Large intestine (tissue), 3 donors: ENCODE results near the gene TENT5A. TPM values are rescaled to one million over a fixed set of nuclear protein-coding genes. Genes with fewer than 3 reads are reported as not detected.
"Not testable (repeated sequence)": the region's sequence is repeated elsewhere in the genome, so short reads cannot be mapped to it uniquely, and the experiment has no call there.

Experiments used
- DNase-seq, 2 donors: peaks; one replicate each; pipeline versions ENCODE4 v3.0.0 to v3.0.0-alpha.2; 2013
- H3K27ac ChIP-seq: one replicate; pipeline ENCODE4 v1.5.1; 2013; ENCODE audit warnings: low read length
- H3K27me3 ChIP-seq: 2 replicates; pipeline ENCODE4 v1.6.1; 2013; ENCODE audit warnings: low read length; ENCODE audit not compliant: control insufficient read depth, insufficient read depth
- H3K36me3 ChIP-seq: 2 replicates; pipeline ENCODE4 v1.6.1; 2013; ENCODE audit warnings: low read length; ENCODE audit not compliant: control insufficient read depth, insufficient read depth
- H3K4me1 ChIP-seq: one replicate; pipeline ENCODE4 v1.6.1; 2013; ENCODE audit warnings: low read length; ENCODE audit not compliant: control insufficient read depth, insufficient read depth
- H3K4me3 ChIP-seq: one replicate; pipeline ENCODE4 v1.5.1; 2013; ENCODE audit warnings: low read length
- H3K9me3 ChIP-seq: one replicate; pipeline ENCODE4 v1.6.1; 2013; ENCODE audit warnings: mild to moderate bottlenecking, low read depth, low read length, moderate library complexity; ENCODE audit not compliant: control insufficient read depth
- WGBS: methylation state at CpG from one replicate; pipeline ENCODE4 v1.1.5; 2013; ENCODE audit warnings: low lambda C conversion rate; ENCODE audit not compliant: insufficient coverage; 5-methylcytosine and 5-hydroxymethylcytosine counted together
- polyA plus RNA-seq: library from polyadenylated mRNA; unstranded; fragments of 120-200 nt; gene quantifications from one replicate; pipeline ENCODE4 v1.2.1, GENCODE V29; 2013

Gene TENT5A
- polyA plus RNA-seq, 1 donor: 25.7 TPM

DNA sequence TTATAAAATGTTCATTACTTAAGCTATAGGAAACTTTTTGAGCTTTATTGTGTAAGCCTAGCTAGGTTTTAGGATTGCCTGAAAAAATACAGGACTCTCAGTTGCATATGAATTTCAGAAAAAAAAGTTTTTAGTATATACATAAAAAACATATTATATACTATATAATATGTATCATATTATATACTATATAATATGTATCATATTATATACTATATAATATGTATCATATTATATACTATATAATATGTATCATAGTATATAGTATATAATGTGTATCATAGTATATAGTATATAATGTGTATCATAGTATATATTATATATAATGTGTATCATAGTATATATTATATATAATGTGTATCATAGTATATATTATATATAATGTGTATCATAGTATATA is 11.9 kb downstream of the TENT5A start:
- H3K27me3 ChIP-seq, DNase-seq, H3K27ac ChIP-seq, H3K9me3 ChIP-seq, H3K4me3 ChIP-seq, H3K4me1 ChIP-seq, H3K36me3 ChIP-seq: not testable (repeated sequence)

DNA sequence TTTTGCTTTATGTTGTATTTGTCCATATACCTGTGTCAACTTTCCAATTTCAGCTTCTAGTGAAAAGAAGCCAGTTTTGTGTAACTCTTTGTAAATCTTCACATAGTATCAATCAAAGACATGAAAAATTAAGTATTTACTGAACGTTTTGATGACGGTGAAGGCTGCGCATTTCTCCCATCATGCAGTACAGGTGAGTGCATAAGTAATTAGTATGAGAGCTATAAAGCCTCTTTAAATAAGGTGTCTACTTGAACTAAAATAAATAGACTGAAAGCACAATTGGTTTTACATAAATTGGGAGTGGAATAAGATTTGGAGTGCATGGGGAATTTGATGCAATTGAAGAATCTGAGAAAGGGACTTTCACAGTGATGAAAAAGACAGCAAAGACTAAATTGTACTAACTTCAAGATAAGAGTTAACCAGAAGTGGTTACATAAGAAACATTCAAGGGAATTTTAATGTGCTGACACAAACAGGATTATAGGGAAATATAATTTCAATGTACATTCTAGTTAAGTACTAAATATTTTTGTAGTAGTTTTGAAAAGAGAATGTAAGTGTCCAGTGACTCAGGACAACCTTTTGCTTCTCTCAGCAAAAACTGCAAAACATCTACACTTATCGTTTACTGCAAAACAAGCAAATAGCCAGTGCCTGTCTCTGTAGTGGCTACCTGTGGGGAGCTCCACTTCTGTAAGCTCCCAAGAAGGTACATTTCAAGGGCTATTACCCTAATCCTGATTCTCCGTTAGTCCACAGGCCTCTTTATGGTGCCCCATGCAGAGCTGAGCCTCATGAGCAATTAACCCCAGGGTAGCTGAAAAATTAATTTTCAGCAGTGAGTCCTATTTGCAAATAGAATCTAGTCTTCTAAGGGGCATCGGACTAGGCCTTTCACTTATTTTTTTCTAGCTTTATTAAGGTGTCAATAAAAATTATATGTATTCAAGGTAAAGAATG is 13.0 kb downstream of the TENT5A start:
- DNase-seq: no peak
- Histone ChIP-seq H3K4me3 (no peak overlapping the region), H3K9me3 (peaks cover 3% of the 10 kb centered on the region), H3K4me1 (no peaks in the 10 kb centered on the region), H3K27ac (no peak overlapping the region), H3K27me3 (no peaks in the 10 kb centered on the region), H3K36me3 (no peaks in the 10 kb centered on the region)
- WGBS: 80% methylated on average over 2 of the region's 6 CpGs

DNA sequence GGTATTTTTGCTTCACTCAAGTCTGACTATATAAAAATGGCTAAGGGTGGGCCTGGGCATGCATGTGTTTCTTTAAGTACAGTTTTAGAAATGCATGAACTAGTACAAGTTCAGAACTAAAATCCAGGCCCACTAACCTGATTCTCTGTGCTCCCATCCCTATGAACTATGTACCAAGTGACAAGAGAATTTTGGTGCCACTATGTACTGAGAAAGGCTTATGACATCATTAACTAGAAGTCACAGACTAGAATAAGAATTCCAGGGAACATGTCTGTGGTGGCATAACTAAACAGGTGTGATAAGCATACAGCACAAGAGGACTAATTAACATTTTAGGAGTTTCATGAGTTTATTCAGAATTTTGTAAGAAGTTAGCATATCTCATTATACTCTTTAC is 16.1 kb downstream of the TENT5A start:
- DNase-seq: no peak
- H3K4me3 ChIP-seq: no peak overlapping the region
- H3K27me3 ChIP-seq: no peaks in the 10 kb centered on the region
- no peaks in the 10 kb centered on the region for H3K36me3 ChIP-seq
- no peaks in the 10 kb centered on the region for H3K4me1 ChIP-seq
- H3K27ac ChIP-seq: no peak overlapping the region
- H3K9me3 ChIP-seq: peaks cover 3% of the 10 kb centered on the region

DNA sequence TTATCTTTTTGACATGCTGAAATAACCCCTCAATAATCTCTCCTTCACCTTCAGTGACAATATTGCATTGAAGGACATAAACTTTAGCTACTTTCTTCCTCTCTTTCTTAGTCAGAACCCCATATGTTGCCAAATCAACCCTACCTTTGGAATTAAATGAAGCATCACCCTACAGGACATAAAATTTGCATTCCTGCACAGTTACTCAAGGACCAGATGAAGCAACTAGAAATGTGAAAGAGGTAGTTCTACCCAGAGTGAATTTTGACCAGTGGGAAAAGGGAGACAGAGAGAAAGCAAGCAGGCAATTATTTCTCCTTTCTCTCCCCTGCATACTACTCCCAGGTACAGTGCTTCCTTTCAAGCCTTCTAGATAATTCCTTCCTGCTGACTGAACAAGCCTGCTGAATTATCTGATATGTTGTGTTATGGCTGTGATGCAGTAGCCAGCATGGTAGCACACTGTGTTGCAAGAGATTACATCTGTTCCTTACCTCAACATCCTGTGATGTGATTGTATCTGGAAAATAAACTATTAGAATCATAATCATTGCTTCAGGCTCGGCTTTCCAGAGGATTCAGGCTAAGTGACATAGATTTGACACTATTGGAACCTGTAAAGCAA is 16.6 kb downstream of the TENT5A start:
- DNase-seq: no peak
- H3K4me3 ChIP-seq: no peak overlapping the region
- H3K4me1 ChIP-seq: no peaks in the 10 kb centered on the region
- no peak overlapping the region for H3K27ac ChIP-seq
- no peaks in the 10 kb centered on the region for H3K27me3 ChIP-seq
- no CpG with 5 or more reads among the region's 1 CpG for WGBS
- H3K9me3 ChIP-seq: peaks cover 3% of the 10 kb centered on the region
- H3K36me3 ChIP-seq: no peaks in the 10 kb centered on the region

DNA sequence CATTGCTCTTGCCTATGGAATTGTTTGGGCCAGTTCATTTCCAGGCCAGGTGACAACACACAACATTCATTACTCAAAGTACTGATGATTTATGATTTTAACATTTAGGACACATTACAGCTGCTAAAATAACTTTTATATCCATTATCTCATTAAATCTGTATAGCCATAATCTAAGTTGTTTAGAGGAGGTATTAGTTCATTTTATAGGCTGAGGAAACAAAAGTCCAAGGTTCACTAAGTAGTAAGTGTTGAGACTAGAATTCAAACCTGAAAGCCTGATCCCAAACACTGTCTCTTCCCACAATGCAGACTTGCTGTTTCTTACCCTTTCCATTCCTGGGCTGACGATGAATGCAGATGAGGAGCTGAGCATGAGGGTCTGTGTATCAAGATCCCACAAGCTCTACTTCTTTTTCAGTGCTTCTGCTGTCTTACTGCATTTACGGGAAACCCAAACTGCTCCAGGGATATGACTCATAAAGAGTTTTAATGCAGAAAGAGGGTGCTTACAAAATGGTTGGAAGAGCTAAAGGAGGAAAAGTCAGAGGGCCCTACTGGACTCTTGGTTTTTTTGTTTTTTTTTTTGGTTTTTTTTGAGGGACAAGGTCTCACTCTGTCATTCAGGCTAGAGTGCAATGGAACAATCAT is 17.9 kb downstream of the TENT5A start:
- WGBS: 100% methylated on average over 1 of the region's 2 CpGs
- Histone ChIP-seq H3K27ac (no peak overlapping the region), H3K27me3 (no peaks in the 10 kb centered on the region), H3K4me1 (no peaks in the 10 kb centered on the region), H3K36me3 (no peaks in the 10 kb centered on the region), H3K4me3 (no peak overlapping the region), H3K9me3 (peaks cover 3% of the 10 kb centered on the region)
- DNase-seq: no peak

DNA sequence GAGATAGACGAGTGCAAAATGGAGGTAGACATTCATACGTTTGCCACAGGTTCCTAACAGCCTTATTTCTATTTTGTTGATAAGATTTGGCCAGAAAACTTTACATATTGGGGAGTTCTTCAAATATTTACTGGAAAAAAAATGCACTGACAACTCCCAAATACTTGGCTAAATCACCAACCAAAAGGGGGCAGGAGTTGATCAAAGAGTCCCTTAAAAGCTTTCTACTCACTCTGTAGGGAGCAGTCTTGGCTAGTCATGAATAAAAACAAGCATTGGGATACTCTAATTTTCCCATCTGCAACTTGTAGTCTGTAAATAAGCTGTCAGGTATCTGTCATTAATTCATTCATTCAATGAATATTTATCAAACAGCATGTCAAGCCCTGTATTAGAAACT is 18.4 kb downstream of the TENT5A start:
- Histone ChIP-seq H3K27me3 (no peaks in the 10 kb centered on the region), H3K36me3 (no peaks in the 10 kb centered on the region), H3K27ac (no peak overlapping the region), H3K4me3 (no peak overlapping the region), H3K4me1 (no peaks in the 10 kb centered on the region), H3K9me3 (peaks cover 3% of the 10 kb centered on the region)
- DNase-seq: no peak
- WGBS: no CpG with 5 or more reads among the region's 2 CpGs

DNA sequence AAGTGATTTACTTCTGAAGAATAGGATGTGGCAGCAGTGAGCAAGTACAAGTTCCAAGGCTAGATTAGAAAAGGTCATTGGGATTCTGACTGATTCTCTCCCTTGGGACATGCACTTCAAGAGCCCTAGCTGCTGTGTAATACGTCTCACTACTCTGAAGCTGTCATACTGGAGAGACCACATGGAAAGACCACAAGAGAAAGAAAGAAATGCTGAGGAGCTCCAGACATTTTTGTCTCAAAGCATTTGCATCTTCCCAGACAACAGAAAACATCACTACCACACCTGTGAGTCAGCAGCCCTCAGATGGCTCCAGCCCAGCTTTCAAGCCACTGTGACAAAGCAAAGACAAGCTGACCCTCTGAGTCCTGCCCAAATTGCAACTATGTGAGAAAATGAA is 20.7 kb downstream of the TENT5A start:
- WGBS: no CpG with 5 or more reads among the region's 1 CpG
- H3K9me3 ChIP-seq: peaks cover 3% of the 10 kb centered on the region
- no peaks in the 10 kb centered on the region for H3K36me3 ChIP-seq
- H3K27ac ChIP-seq: no peak overlapping the region
- H3K4me3 ChIP-seq: no peak overlapping the region
- no peak for DNase-seq
- no peaks in the 10 kb centered on the region for H3K4me1 ChIP-seq
- no peaks in the 10 kb centered on the region for H3K27me3 ChIP-seq

DNA sequence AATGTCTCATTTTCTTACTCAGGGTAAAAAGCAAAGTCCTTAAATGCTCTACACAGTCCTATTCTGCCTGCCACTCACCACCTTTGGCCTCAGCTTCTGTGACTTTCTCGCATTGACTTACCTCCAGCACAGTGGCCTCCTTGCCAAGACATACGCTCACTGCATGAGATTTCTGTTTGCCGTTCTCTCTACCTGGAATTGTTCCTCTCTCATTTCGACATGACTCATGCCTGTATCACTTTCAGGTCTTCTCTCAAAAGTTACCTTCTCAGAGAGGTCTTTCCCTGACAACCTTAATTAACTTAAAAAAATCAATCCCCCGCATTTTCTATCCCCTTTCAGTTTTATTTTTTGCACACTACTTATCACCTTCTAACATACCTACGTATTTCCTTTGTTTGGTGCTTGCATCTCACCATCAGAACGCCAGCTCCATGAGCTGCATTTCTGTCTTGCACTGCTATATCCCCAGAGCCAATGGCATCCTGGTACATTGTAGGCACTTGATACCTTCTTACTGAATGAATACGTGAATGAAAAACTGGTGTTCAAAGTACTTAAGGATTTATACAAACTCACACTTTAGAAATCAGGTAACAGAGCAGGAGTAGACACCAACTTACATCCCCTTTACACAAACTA is 24.5 kb downstream of the TENT5A start:
- DNase-seq: no peak
- Histone ChIP-seq H3K4me1 (no peaks in the 10 kb centered on the region), H3K4me3 (no peak overlapping the region), H3K27me3 (no peaks in the 10 kb centered on the region), H3K27ac (no peak overlapping the region), H3K36me3 (no peaks in the 10 kb centered on the region), H3K9me3 (no peaks in the 10 kb centered on the region)
- 100% methylated on average over 4 of the region's 8 CpGs for WGBS

DNA sequence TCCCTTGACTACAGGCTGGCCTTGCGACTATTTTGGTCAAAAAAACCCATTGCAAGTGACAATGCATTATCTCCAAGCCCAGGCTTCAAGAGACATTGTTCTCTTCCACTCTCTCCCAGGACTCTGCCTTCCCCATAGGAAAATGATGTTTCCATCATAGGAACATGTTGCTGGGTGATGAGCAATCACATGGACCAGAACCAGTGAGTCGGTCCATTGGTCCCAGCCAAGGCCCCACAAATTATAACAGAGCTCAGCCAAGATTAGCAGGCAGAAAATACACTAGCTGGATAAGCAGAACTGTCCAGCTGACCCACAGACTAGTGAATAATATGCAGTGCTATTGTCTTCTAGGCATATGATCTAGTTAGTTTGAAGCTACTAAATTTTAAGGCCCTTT is 27.4 kb downstream of the TENT5A start:
- Histone ChIP-seq H3K27ac (no peak overlapping the region), H3K27me3 (no peaks in the 10 kb centered on the region), H3K4me3 (no peak overlapping the region), H3K4me1 (no peaks in the 10 kb centered on the region), H3K36me3 (no peaks in the 10 kb centered on the region), H3K9me3 (no peaks in the 10 kb centered on the region)
- WGBS: no CpG with 5 or more reads among the region's 2 CpGs
- no peak for DNase-seq

DNA sequence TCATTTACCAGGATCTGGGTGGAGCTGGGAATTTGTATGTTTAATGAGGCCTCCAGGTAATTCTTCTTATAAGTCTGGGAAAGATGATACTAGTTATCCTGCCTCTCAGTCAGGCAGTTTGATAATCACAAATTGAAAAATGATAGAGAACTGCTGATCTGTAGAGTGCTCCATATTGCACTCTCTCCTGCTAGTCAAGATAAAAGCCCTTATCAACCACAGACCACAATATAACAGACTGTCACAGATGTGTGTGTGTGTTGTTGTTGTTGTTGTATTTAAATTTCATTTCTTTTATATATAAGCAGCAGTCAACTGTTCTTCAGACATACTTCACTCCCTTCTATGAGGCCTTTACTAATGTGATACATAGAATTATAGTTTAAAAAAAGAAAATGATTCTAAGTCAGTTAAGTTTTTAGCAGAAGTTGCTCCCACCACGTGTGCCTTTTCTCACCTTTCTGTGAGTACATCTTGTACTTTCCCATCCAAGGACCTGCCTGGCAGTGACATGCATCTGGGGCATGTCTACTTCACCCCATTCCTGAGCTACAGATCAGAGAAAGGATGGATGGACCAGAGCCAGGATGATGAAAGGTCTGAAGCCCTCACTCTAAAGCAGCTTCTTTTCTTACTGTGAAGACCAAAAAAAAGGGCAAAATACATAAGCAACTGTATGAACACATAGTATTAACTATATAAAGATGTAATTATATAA is 29.8 kb downstream of the TENT5A start:
- no peaks in the 10 kb centered on the region for H3K27me3 ChIP-seq
- no CpG with 5 or more reads among the region's 1 CpG for WGBS
- no peaks in the 10 kb centered on the region for H3K36me3 ChIP-seq
- no peaks in the 10 kb centered on the region for H3K9me3 ChIP-seq
- H3K4me3 ChIP-seq: no peak overlapping the region
- DNase-seq: no peak
- no peak overlapping the region for H3K27ac ChIP-seq
- no peaks in the 10 kb centered on the region for H3K4me1 ChIP-seq
